Activated CD8-positive, alpha-beta memory T cell treated with anti-CD3 and anti-CD28 coated beads, Interleukin-2, amount 50 U/mL, for 24 hours (primary cell): ENCODE measurements around the gene TMEM108.

Experiments
- DNase-seq: peaks from one replicate; pipeline ENCODE4 v3.0.0-alpha.2; 2020; ENCODE audit errors: extremely low read depth

The TMEM108 gene

GRCh38 chr3:133227813-133228212 lies 189.6 kb downstream of the TMEM108 start:
- no peak for DNase-seq

GRCh38 chr3:133230195-133230594 lies 192.0 kb downstream of the TMEM108 start:
- no peak for DNase-seq

GRCh38 chr3:133236901-133237300 lies 198.7 kb downstream of the TMEM108 start:
- DNase-seq = no peak

- no peak for DNase-seq
Observed at GRCh38 chr3:133237380-133237779, 199.2 kb downstream of the TMEM108 start.

GRCh38 chr3:133238015-133238414 lies 199.8 kb downstream of the TMEM108 start:
- DNase-seq = no peak

- DNase-seq = no peak
Observed at GRCh38 chr3:133246119-133246518, 207.9 kb downstream of the TMEM108 start.

GRCh38 chr3:133246773-133247172 lies 208.6 kb downstream of the TMEM108 start:
- DNase-seq = no peak

- DNase-seq = no peak
Observed at GRCh38 chr3:133248389-133248788, 210.2 kb downstream of the TMEM108 start.

GRCh38 chr3:133249490-133249889 lies 211.3 kb downstream of the TMEM108 start:
- no peak for DNase-seq

GRCh38 chr3:133254151-133254550 lies 216.0 kb downstream of the TMEM108 start:
- DNase-seq = no peak

- DNase-seq = no peak
Observed at GRCh38 chr3:133254716-133255115, 216.5 kb downstream of the TMEM108 start.

- DNase-seq = no peak
Observed at GRCh38 chr3:133256787-133257483, 218.7 kb downstream of the TMEM108 start.

GRCh38 chr3:133258358-133258757 lies 220.2 kb downstream of the TMEM108 start:
- no peak for DNase-seq

- no peak for DNase-seq
Observed at GRCh38 chr3:133259767-133260166, 221.6 kb downstream of the TMEM108 start.

GRCh38 chr3:133262333-133262732 lies 224.1 kb downstream of the TMEM108 start:
- no peak for DNase-seq

GRCh38 chr3:133264920-133265319 lies 226.7 kb downstream of the TMEM108 start:
- DNase-seq = no peak

GRCh38 chr3:133268726-133269134 lies 230.5 kb downstream of the TMEM108 start:
- DNase-seq = no peak

GRCh38 chr3:133269393-133269792 lies 231.2 kb downstream of the TMEM108 start:
- no peak for DNase-seq

- DNase-seq = no peak
Observed at GRCh38 chr3:133270631-133271030, 232.4 kb downstream of the TMEM108 start.

- no peak for DNase-seq
Observed at GRCh38 chr3:133271042-133271441, 232.9 kb downstream of the TMEM108 start.

GRCh38 chr3:133271539-133271938 lies 233.3 kb downstream of the TMEM108 start:
- no peak for DNase-seq

GRCh38 chr3:133273346-133273745 lies 235.2 kb downstream of the TMEM108 start:
- DNase-seq = no peak

GRCh38 chr3:133274477-133274876 lies 236.3 kb downstream of the TMEM108 start:
- no peak for DNase-seq

GRCh38 chr3:133276594-133276993 lies 238.4 kb downstream of the TMEM108 start:
- DNase-seq = no peak
